GM19438 (cell line): ENCODE measurements around the gene SYMPK.
"Not testable (repeated sequence)": the region's sequence is repeated elsewhere in the genome, so short reads cannot be mapped to it uniquely, and the experiment has no call there.

Experiments
- ATAC-seq: cut with Tn5 transposase; IDR thresholded peaks from one replicate; pipeline ENCODE4 v1.9.1; 2021; ENCODE audit warnings: low read depth; ENCODE audit not compliant: unreplicated experiment

SYMPK gene

GRCh38 chr19:45809643-45810159 is 53.2 kb downstream of the SYMPK start:
- no peak for ATAC-seq

- ATAC-seq = no peak
Measured at GRCh38 chr19:45805719-45806118, 57.2 kb downstream of the SYMPK start.

GRCh38 chr19:45804959-45805230 is 58.1 kb downstream of the SYMPK start:
- no peak for ATAC-seq

- ATAC-seq = no peak
Measured at GRCh38 chr19:45804140-45804958, 58.6 kb downstream of the SYMPK start.

- no peak for ATAC-seq
Measured at GRCh38 chr19:45801603-45802175, 61.3 kb downstream of the SYMPK start.

GRCh38 chr19:45800070-45800553 is 62.8 kb downstream of the SYMPK start:
- no peak for ATAC-seq

- ATAC-seq = not testable (repeated sequence)
Measured at GRCh38 chr19:45799541-45799940, 63.4 kb downstream of the SYMPK start.

GRCh38 chr19:45798995-45799517 is 63.9 kb downstream of the SYMPK start:
- no peak for ATAC-seq

GRCh38 chr19:45794627-45795026 is 68.3 kb downstream of the SYMPK start:
- no peak for ATAC-seq

- ATAC-seq = no peak
Measured at GRCh38 chr19:45793876-45794275, 69.1 kb downstream of the SYMPK start.

- no peak for ATAC-seq
Measured at GRCh38 chr19:45793178-45793564, 69.8 kb downstream of the SYMPK start.

- peak; percentile 94 for ATAC-seq
Measured at GRCh38 chr19:45792470-45793177, 70.3 kb downstream of the SYMPK start, which contains the start of gene DMWD. Gene DMWD (minus strand): TSS chr19:45792845. CDS start chr19:45792756, 89 bp downstream.

GRCh38 chr19:45791744-45792469 is 71.0 kb downstream of the SYMPK start:
- ATAC-seq = no peak

GRCh38 chr19:45790942-45791341 is 72.0 kb downstream of the SYMPK start:
- no peak for ATAC-seq

GRCh38 chr19:45789035-45789786 is 73.7 kb downstream of the SYMPK start:
- ATAC-seq = no peak

- no peak for ATAC-seq
Measured at GRCh38 chr19:45786533-45786894, 76.4 kb downstream of the SYMPK start.

- ATAC-seq = no peak
Measured at GRCh38 chr19:45785781-45786532, 77.0 kb downstream of the SYMPK start.

GRCh38 chr19:45785097-45785496 is 77.8 kb downstream of the SYMPK start:
- no peak for ATAC-seq

GRCh38 chr19:45784096-45784495 is 78.9 kb downstream of the SYMPK start:
- ATAC-seq = no peak
